ENCODE data around the gene PHF23.
A peak's percentile ranks its signal among the peaks of the same experiment; 100 is the strongest.

PHF23 gene

DNA sequence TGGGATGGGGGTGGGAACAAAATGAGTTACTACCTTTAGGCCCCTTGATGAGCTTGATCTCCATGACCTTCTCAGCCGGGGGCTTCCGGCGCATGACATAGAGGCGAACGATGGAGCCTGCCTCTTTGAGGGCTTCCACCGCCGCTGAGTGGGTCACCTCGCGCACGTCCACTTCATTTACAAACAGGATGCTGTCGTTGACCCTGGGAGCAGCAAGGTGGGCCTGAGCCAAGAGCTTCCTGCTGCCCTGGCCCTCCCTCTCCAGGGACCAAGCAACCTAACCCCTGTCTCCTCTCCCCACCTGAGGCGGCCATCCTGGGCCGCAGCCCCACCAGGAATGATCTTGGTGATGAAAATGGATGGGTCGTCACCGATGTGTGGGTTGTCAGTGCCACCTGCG is 35.9 kb downstream of the PHF23 start:
- Mint-ChIP-seq H3K36me3 (no peaks in the 10 kb centered on the region), H3K27me3 (peaks cover 2% of the 10 kb centered on the region), H3K27ac (peak overlapping the region; percentile 95), H3K4me3 (peak overlapping the region; percentile 70), H3K4me1 (peaks cover 31% of the 10 kb centered on the region), H3K9me3 (no peaks in the 10 kb centered on the region)
- DNase-seq (ENCODE audit: low spot score in 2 of 2) (no peak), ATAC-seq (ENCODE audit: low read depth) (no peak)

DNA sequence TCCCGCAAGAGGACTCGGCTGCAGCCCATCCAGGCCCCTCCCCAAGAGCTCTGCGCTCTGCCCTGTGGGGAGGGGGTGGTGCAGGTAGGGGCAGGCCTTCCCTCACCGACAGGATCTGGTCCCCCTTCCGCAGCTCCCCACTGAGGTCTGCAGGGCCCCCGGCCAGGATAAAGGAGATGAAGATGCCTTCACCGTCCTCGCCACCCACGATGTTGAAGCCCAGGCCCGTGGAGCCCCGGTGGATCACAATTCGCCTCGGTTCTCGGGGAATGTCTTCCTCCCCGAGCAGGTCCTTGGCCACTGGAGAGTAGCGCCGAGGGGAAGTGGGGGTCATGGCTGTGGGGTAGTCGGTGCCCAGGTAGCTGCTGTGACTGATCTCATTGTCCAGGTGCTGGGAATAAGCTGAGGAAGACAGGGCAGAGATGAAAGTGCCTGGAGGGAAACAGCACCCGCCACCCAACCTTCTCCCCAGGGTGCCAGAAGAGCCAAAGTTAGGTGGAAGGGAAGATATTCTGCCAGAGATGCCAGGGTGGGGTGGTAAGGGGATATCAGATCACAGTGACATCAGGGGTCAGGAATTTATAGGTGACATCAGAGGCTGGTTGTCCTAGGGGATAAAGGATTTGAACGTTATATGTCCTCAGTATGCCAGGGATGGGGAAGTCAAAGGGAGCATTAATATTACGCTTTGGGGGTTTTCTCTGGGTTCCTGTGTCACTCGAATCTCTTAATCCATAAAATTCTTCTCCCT is 42.4 kb downstream of the PHF23 start:
- no peaks in the 10 kb centered on the region for H3K9me3 Mint-ChIP-seq
- no peak for ATAC-seq (ENCODE audit: low read depth)
- no peaks in the 10 kb centered on the region for H3K4me1 Mint-ChIP-seq
- H3K4me3 Mint-ChIP-seq: no peak overlapping the region
- H3K27me3 Mint-ChIP-seq: peaks cover 4% of the 10 kb centered on the region
- no peak for DNase-seq (ENCODE audit: low spot score in 2 of 2)
- no peak overlapping the region for H3K27ac Mint-ChIP-seq
- peaks cover 5% of the 10 kb centered on the region for H3K36me3 Mint-ChIP-seq

DNA sequence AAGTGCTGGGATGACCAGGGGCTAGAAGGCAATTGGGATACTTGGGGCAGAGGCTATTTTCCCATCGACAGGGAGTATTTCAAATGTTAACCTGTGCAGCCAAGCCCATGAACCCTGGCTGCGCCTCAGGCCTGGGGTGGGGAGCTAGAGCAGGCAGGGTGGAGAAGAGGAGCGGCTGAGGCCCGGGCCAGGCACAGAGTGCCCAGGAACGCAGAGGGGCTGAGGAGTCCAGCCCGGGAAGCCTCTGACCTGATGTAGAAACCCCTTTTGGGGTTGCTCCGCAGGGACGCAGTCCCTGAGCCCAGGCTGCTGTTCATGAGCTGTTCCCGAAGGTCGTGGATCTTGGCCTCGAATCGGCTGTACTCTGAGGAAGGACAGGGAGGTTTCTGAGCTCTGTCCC is 43.3 kb downstream of the PHF23 start:
- DNase-seq (ENCODE audit: low spot score in 2 of 2) (no peak), ATAC-seq (ENCODE audit: low read depth) (no peak)
- Mint-ChIP-seq H3K4me1 (no peaks in the 10 kb centered on the region), H3K4me3 (no peak overlapping the region), H3K27me3 (peaks cover 4% of the 10 kb centered on the region), H3K27ac (no peak overlapping the region), H3K9me3 (no peaks in the 10 kb centered on the region), H3K36me3 (peaks cover 5% of the 10 kb centered on the region)

DNA sequence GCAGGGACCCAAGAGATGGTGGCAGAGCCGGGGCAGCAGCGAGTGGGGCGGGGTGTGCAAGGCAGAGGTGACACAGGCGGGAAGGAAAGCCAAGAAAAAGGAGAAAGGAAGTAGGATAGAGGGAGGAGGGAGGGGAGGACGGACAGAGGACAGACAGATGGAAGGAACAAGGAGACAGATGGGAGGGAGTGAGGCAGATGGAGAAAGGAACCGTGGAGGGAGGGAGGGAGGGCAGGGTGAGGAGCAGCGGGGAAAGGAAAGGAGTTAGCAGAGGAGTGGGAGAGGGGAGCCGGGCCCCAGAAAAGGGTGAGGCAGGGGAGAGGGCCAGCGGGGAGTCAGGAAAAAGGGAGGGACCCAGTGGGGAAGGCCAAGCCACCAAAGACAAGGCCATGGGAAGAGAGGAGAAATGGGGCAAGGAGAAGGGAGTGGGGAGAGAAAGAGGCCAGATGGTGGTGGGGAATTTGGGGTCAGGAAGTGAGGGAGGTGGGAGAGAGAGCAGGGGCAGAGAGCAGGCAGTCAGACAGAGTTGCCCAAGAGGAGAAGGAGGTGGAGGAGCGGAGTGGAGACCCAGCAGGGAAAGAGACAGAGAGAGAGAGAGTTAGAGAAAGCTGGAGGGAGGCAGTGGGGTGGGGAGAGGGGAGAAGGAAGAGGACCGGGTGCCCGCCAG is 46.9 kb downstream of the PHF23 start:
- peaks cover 4% of the 10 kb centered on the region for H3K27me3 Mint-ChIP-seq
- ATAC-seq (ENCODE audit: low read depth) (no peak), DNase-seq (ENCODE audit: low spot score in 2 of 2) (no peak)
- no peaks in the 10 kb centered on the region for H3K4me1 Mint-ChIP-seq
- H3K9me3 Mint-ChIP-seq: no peaks in the 10 kb centered on the region
- peaks cover 5% of the 10 kb centered on the region for H3K36me3 Mint-ChIP-seq
- no peak overlapping the region for H3K27ac Mint-ChIP-seq
- H3K4me3 Mint-ChIP-seq: no peak overlapping the region

DNA sequence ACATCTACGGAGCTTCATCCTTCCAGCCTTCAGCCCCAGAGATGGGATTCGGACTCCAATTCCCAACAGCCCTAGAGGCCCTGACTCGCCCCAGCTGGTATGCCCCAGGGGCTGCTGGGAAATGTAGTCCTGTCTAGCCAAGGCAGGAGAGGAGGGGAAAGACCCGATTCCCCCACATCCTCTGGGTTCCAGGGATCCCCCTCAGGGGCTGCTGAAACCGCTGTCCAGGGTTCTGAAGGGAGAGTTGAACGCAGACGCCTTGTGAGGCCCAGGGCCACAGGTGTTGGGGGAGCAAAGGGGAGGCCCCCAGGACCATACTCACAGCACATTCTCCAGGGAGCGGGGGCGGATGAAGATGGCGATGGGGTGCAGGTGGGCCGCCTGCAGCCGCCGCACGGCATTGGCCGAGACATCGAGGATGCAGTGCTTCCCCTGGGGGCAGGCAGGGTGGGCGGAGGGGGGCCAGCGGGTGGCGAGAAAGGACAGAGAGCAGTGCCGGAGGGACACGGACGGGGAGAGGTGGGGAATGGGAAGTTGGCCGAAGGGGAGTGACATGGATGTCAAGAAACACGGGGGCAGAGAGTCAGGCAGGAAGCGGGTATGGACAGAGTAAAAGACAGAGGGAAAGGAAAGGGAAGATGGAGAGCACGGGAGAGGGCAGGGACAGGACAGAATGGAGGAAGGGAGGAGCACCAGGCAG is 47.5 kb downstream of the PHF23 start:
- Mint-ChIP-seq H3K36me3 (peaks cover 5% of the 10 kb centered on the region), H3K27me3 (peaks cover 4% of the 10 kb centered on the region), H3K4me1 (no peaks in the 10 kb centered on the region), H3K9me3 (no peaks in the 10 kb centered on the region), H3K27ac (no peak overlapping the region), H3K4me3 (no peak overlapping the region)
- peak; percentile 54 for ATAC-seq (ENCODE audit: low read depth)
- DNase-seq (ENCODE audit: low spot score in 2 of 2): no peak

DNA sequence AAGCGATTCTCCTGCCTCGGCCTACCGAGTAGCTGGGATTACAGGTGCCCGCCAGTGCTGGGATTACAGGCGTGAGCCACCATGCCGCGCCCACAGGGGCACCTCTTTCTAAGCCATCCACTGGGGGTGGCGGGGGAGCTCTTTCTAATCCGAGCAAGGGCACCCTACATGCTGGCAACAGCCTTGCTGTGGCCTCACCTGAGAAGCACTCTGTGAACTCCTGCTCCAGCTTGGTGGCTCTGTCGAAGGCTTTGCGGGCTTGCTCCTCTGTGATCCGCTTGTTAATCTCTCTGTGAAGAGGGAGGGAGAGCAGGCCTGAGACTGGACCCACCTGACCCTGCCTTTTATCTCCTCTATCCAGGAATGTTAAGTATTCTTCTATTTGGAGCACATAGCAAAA is 48.2 kb downstream of the PHF23 start:
- Mint-ChIP-seq H3K4me3 (no peak overlapping the region), H3K27me3 (peaks cover 4% of the 10 kb centered on the region), H3K4me1 (peaks cover 4% of the 10 kb centered on the region), H3K9me3 (no peaks in the 10 kb centered on the region), H3K36me3 (peaks cover 5% of the 10 kb centered on the region), H3K27ac (no peak overlapping the region)
- DNase-seq (ENCODE audit: low spot score in 2 of 2) (no peak), ATAC-seq (ENCODE audit: low read depth) (no peak)

DNA sequence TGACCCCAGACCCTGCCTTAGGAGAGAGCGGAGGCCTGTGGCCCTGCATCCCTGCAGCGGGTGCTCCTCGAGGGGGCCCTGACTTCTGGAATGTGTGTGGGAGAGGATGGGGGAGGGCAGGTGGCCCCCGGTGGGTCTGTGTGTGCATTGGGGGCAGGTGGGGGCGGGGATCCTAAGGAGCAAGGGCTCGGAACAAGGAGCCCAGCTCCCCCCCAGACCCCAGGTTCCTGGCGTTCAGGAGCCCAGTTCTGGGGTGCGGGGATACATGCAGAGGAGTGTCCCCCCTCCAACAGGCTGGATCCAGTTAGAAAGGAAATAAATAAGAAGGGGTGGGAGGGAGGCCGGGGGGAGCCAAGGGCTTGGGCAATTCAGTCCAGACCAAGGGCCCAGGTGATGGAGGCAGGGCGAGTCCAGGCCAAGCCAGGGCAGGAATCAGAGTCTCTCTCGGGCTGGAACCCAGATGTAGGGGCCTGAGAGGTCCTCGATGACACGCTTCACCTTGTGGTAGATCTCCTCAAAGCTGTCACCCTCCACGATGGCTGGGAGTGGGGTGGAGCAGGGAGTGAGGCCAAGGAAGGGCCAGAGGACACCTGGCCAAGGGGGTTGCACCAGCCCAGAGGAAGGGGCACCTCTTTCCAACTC is 48.9 kb downstream of the PHF23 start:
- Mint-ChIP-seq H3K36me3 (peaks cover 5% of the 10 kb centered on the region), H3K9me3 (no peaks in the 10 kb centered on the region), H3K27ac (no peak overlapping the region), H3K27me3 (peaks cover 4% of the 10 kb centered on the region), H3K4me3 (no peak overlapping the region), H3K4me1 (peaks cover 4% of the 10 kb centered on the region)
- DNase-seq (ENCODE audit: low spot score in 2 of 2) (no peak), ATAC-seq (ENCODE audit: low read depth) (no peak)

DNA sequence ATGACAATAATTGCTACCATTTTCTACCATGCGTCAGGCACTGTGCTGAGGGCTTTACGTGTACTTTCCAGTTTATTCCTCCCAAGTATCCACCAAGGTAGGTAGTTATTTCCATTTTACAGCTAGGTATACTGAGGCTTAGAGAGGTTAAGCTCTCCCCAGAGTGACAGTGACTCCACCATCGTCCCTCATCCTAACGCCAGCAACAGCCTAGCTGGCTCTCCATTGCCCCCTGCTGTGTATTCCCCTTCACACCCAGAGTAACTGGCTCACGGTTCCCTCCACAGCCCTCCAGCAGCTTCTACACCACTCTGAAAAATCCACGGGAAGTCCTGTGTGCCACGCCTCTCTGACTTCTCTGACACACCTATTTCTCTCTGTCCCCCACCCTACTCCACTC is 53.0 kb downstream of the PHF23 start:
- Mint-ChIP-seq H3K9me3 (no peaks in the 10 kb centered on the region), H3K4me1 (peaks cover 4% of the 10 kb centered on the region)
- DNase-seq (ENCODE audit: low spot score in 2 of 2): no peak

More for the DNA sequence above, 53.0 kb downstream of the PHF23 start:
- peak; percentile 37 for ATAC-seq (ENCODE audit: low read depth)
- no peaks in the 10 kb centered on the region for H3K27me3 Mint-ChIP-seq
- H3K4me3 Mint-ChIP-seq: no peak overlapping the region
- H3K36me3 Mint-ChIP-seq: no peaks in the 10 kb centered on the region
- no peak overlapping the region for H3K27ac Mint-ChIP-seq
